GM19351 (cell line): ENCODE results near the gene ERFE.

Source experiments
- ATAC-seq: cut with Tn5 transposase; IDR thresholded peaks from one replicate; pipeline ENCODE4 v1.9.1; 2021; ENCODE audit warnings: mild to moderate bottlenecking, moderate library complexity; ENCODE audit not compliant: unreplicated experiment

Gene ERFE

DNA sequence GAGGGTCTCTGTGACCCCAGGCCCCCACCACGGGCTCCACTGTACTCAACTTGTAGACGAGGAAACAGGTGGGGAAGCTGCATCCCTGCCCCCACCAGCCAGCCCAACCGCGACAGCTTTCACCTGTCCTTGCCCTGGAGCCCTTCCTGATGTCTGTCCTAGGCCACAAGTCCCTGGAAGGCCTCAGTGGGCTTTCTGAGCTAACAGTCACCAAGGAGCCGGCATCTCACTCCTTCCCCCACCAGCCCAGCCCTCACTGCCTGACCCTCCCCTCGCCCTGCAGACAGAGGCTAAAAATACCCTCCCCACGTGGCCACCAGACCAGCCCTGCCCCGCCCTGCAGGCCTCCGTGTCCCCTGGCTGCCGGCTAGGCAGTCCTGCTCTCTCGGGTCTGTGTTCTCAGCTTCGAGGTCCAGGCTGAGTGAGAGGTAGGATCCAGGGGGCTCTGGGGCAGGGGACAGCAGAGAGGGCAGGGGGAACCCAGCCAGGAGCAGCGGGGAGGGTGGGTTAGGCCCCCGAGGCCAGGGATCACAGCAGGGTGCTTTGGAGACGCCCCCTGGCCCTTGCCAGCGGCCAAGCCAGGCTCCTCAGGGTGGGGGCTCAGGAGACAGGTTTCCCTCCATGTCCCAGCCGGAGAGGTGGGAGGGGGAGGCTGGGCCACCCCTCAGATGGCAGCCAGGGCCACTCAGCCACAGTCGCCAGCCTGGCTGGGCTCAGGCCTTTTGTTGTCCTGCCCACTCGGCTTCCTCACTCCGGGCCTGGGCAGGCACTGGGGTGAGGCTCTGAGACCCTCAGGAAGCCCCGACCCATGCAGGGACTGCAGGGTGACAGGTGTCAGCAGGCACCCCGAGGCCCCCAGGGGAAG, 20.2 kb upstream of the ERFE start, which contains the start of gene KLHL30:
Gene KLHL30 (plus strand): TSS at position 338 of the 865 bp plus-strand sequence. CDS start 2,087 bp downstream, outside the sequence.
- no peak for ATAC-seq

DNA sequence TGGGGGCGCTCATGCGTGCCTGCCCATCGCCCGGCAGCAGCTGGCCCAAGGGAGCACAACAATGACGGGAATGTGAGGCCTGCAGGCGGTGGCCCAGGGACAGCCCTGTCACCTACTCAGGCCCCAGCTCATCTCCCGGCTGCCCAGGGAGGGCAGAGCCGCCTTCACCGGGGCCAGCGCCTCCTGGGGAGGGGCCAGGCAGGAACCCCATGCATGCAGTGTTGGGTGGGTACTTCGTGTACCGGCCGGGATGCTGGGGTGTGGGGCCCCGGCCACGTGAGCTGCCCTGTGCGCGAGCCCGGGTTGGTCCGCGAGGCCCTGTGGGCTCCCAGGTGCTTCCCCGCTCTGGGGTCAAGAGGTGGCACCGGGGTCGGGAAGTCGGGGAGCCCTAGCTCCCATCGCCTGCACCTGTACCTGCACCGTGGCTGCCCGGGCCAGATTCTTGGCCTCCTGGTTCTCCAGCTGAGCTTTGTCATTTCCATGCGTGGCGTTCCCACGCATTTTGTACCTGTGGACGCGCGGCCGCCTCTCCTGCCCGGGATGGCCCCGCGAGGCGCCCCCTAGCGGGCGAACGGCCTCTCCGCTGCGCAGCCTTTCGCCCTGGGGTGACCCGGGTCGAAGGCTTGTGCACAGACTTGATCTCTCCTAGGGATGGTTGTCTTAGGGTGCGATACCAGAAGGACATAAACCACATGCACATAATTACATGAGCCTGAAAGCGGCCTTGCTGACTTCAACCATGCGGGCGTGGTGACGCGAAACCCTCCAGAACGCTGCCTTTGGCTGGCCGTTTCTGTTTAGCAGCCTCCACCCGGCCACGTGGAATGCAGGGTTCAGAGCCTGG, 19.4 kb upstream of the ERFE start:
- no peak for ATAC-seq

DNA sequence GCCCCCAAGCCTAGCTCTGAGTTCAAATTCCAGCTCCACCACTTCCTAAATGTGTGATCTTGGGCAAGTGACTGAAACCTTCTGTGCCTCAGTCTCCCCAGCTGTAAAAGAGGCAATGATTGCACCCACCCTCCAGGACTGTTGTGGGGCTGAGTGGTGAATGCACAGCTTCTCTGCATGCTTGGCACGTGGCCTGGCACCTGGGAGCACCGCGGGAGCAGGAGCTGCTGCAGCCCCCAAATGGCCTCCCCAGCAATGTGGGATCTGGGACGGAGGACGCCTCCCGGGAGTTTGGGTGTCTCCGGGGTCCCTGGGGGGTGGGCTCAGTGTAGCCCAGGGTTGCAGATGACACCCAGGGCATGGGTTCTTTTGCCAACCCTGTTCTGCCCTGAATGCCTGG, 18.7 kb upstream of the ERFE start:
- no peak for ATAC-seq

DNA sequence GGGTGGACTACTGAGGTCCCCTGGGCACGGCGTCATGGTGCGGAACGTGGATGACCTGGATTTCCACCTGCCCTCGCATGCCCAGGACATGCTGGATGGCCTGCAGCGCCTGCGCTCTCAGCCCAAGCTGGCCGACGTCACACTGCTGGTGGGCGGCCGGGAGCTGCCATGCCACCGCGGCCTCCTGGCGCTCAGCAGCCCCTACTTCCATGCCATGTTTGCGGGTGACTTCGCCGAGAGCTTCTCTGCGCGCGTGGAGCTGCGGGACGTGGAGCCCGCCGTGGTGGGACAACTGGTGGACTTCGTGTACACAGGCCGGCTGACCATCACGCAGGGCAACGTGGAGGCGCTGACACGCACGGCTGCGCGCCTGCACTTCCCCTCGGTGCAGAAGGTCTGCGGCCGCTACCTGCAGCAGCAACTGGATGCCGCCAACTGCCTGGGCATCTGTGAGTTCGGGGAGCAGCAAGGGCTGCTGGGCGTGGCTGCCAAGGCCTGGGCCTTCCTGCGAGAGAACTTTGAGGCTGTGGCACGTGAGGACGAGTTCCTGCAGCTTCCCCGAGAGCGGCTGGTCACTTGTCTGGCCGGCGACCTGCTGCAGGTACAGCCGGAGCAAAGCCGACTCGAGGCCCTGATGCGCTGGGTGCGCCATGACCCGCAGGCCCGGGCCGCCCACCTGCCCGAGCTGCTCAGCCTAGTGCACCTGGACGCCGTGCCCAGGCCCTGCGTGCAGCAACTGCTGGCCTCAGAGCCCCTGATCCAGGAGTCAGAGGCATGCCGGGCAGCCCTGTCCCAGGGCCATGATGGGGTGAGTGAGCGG, 17.8 kb upstream of the ERFE start:
- no peak for ATAC-seq

DNA sequence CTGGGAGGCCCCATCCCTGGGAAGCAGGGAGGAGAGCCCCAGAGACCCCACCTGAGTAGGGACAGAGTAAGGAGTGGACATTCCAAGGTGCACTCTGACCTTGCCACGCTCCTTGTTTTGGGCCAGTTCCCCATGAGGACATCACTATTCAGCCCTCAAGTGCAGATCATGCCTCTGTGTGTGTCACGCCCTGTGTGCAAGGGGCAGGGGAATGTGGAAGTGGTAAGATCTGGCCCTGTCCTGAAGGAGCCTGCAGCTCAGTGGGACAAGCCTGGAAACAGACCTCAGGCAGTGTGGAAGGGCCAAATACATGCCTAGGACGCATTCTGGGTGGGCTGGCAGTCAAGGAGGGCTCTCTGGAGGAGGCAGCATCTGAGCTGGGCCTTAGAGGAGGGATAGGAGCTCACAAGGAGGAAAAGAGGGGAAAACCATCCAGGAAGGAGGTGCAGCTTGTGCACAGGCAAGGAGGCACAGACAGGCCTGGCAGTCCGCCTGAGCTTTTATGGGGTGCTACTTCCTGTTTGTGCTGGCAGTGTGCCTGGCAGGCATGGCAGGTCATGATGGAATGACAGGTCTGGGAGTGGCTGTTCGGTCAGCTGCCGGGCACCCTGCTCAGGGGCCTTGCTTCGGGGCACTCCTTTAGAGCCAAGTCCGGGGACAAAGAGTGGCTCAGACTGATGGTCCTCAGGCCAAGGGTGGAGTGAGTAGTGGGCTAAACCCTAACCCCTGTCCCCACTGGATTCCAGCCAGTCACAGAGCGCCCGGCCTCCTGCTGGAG, 17.0 kb upstream of the ERFE start:
- ATAC-seq, result no peak

DNA sequence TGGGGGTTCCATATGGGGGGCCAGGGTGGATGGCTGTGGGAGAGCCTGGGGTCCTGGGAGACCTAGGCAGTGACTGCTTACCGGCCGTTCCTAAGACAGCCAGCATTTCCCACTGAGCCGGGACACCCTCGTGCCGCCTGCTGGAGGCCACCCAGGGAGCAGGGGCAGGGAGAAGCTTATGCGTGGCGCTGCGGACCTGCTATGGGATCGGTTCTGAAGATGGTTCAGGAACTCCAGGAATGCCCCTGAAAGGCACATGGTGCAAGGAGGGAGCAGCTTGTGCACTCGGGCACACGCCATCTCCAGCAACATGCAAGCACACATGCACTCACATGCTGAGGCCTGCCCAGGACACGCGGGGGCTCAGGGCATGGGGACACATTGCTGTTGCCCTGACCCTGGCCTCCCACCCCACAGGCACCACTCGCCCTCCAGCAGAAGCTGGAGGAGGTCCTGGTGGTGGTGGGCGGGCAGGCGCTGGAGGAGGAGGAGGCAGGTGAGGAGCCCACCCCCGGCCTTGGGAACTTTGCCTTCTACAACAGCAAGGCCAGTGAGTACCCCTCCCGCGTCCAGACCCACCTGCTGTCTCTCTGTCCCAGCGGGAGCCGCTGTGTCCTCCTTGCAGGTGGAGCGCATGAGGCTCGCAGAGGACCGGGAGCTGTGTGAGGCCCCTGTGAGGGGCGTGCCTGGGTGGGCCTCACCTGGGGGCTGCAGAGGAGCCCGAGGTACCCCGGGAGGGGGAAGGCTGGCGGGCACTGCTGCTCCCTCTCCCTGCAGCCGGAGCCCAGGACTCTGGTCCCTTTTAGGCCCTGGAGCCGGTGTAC, 16.2 kb upstream of the ERFE start:
- no peak for ATAC-seq

DNA sequence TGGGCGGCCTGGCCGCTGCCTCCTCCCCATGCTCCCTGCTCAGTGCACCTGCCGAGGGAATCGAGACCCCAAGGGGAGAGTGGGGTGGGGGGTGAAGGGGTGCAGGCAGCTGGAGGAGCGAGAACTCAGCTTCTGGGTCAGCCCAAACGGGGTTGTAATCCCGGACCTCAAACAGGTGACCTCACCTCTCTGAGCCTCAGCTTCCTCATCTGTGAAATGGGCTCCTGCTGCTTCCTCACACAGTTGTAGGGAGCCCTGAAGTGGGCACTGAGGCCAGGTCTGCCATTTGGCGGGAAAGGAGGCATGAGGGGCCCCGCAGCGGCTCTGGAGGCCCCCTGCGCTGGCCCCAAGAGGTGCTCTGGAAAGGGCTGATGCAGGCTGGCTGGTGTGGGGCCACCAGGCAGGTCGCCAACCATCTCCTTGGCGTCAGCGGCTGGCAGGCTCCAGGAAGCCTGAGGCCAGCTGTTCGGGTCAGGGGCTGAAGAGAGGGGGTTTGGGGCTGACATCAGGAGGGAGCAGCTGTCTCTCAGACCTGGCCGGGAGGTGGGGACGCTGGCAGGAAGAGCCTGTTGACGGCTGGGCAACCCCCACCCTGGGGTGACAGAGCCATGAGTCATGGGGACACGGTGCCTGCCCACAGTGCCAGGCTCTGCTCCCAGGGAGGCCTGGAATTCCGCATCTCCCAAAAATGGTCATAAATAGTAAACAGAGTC, 15.4 kb upstream of the ERFE start:
- no peak for ATAC-seq

DNA sequence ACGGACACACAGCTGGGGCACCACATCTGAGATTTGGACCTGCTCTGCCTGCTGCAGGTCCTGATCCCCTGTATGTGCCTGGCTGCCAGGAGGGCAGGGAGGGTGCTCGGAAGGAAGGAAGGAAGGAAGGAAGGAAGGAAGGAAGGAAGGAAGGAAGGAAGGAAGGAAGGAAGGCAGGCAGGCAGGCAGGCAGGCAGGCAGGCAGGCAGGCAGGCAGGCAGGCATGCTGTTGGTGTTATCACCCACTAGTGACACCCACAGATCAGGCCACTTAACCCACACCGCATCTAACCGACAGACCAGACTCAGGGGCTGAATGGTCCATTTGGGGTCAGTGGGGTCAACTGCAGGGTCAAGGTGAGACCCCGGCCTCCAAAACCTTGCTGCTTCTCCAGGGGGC, 14.5 kb upstream of the ERFE start:
- no peak for ATAC-seq

DNA sequence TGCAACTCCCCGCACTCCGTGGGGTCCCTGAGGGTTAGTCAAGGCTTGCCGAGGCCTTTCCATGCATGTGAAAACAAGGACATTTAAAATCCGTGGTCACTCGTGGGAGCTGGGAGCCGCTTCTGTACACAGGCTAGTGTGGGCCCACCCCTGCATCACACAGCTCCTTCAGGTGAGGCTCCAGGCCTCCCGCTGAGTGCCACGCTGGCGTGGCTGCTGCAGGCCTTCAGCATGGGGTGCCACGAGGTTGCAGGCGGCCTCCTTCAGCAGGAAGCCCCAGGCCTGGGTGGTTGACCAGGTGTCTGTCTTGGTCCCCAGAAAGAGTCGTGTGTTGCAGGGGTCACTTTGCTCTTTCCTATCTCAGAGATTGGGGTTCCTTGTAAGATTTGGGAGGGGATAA, 13.7 kb upstream of the ERFE start:
- ATAC-seq, result no peak

DNA sequence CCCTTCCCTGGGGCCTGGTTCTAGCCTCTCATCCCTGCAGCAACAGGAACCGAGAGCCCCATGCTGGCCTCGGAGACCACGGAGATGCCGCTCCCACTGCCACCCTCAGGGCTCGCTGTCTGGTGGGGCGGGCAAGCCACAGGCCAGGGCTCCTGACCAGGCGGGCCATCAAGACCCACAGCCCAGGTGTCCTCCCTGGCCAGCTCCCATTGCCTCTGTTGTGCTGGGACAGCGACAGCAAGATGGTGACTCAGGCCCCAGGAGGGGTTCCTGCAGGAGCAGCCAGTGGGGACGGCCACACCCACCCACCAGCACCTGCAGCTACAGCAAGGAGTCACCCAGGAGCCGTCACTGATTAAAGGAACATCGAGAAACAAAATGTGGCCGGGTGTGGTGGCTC, 12.9 kb upstream of the ERFE start:
- ATAC-seq, result no peak

DNA sequence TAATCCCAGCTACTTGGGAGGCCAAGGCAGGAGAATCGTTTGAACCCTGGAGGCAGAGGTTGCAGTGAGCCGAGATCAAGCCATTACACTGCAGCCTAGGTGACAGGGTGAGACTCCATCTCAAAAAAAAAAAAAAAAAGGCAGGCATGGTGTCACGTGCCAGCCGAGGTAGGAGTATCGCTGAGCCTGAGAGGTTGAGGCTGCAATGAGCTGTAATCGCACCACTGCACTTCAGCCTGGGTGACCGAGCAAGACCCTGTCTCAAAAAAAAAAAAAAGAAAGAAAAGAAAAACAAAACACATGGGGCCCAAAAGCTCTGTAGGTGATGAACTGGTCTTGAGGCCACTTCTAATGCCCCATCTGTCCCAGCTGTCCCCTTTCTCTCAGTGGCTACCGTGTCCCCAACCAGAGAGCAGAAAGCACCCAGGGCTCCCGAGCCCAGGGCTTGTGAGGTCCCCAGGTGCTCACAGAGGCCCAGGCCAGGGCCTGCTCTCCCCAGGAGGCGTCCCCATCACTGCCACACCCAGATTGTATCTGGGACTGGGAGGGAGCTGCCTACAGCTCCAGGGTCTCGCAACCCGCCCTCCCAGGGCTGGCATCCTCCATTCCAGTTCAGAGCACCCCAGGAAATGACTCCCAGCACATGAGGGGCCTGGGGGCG, 11.8 kb upstream of the ERFE start:
- no peak for ATAC-seq

DNA sequence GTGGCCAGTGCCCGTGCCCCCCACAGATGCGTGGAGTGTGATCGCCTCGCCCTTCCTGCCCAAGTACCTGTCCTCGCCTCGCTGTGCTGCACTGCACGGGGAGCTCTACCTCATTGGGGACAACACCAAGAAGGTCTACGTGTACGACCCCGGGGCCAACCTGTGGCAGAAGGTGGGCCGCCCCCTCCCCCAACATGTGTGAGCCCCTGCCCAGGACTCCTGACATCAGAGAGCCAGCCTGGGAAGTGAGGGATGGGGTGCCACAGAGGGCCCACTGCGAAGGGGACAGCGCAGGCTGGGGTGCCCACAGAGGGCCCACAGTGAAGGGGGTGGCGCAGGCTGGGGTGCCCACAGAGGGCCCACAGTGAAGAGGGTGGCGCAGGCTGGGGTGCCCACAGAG, 9.8 kb upstream of the ERFE start:
- no peak for ATAC-seq

DNA sequence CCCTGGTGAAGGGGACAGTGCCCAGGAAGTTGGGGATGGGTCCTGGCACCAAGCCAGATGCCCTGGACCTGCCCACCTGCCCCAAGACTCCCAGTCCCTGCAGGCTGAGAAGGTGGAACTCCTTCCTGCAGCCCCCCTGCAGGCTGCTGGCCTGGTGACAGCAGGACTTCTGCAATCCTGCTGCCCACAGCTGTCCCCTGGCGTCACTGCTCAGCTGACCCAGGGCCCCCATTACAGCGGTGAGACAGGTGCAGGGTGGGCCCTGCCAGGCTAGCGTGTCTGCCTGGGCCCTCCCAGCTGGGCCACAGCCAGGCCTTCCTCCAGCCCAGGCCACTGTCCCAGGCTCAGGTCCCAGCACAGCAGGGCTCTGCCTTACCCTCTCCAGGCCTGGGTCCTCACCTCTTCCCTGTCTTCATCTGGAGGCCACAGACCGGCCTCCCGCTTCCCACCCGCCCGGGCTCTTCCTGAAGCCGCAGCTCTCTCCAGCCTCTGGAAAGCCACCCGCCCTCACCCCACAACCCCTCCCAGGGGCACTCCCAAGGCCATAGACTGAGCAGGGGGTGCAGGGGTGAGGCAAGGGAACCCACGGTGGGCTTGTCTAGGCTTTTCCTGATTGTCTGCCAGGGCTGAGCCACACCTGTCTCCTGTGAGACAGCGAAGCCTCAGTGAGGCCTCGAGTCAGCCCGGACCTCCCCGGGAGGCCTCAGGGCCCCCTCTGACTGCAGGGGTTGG, 8.8 kb upstream of the ERFE start:
- no peak for ATAC-seq

DNA sequence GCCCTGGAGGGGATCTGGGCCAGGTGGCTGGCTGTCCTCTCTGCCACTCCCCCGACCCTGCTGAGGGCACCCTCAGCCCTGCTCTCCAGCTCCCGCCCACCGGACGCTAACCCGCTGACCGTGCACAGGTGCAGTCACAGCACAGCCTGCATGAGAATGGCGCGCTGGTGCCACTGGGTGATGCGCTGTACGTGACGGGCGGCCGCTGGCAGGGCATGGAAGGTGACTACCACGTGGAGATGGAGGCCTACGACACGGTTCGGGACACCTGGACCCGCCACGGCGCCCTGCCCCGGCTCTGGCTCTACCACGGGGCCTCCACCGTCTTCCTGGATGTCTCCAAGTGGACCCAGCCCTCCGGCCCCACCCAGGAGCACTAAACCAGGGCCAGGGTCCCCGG, 8.1 kb upstream of the ERFE start:
- no peak for ATAC-seq

DNA sequence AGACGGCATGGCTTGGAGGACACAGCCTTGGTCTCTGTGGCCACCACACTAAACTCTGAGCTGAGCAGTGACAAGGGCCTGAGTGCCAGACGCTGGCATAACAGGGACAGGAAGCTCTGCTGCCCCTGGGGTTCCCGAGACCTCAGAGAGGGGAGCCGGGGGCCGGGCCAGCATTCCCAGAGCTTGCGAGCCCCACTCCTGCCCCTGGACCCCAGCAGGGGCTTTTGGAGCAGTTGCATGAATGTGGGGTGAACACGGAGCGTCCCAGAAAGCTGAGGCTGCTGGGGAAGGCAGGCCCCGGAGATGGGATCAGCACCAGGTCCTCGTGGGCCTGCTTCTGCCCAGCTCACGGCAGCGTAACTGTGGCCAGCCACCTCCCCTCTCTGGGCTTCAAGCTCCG, 7.6 kb upstream of the ERFE start:
- no peak for ATAC-seq

DNA sequence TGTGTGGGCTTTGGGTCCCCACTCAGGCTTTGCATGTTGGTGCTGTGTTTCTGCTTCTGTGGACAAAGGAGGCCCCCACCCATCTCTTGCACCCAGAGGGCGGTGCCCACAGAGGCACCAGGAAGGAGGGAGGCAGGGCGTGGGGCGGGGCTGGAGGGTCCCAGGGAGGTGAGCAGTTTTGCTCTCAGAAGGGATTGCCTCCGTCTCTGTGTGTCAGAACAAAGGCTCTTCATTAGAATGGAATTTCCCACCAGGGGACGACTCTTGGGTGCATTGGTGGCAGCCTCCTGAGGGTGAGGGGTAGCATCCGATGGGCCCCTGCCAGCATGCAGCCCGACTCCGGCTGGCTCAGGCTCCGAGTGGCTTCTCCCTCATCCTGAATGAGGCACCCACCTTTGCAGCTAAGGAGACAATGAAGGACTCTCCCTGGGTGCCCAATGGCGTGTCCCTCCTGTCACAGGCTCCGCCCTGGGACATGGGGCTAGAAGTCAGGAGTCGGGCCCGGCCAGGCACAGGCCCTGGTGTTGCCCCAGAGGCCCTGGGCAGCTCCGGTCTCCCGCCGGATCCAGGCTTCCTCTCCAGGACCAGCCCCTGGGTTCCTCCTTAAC, 7.0 kb upstream of the ERFE start:
- no peak for ATAC-seq
